BE2C (cell line): ENCODE data around the gene PSAPL1.

Experiments
- DNase-seq: peaks from one replicate; pipeline ENCODE4 v3.0.0-alpha.2; 2020
- H3K27me3 ChIP-seq: fragments of 250-450 bp; sonication (Bioruptor Pico); 2 replicates; pipeline ENCODE4 v1.5.1; 2020; ENCODE audit warnings: mild to moderate bottlenecking
- H3K36me3 ChIP-seq: fragments of 250-450 bp; sonication (Bioruptor Pico); 2 replicates; pipeline ENCODE4 v1.5.1; 2020; ENCODE audit warnings: mild to moderate bottlenecking
- H3K4me1 ChIP-seq: fragments of 250-450 bp; sonication (Bioruptor Pico); 2 replicates; pipeline ENCODE4 v1.5.1; 2020
- H3K4me3 ChIP-seq: 2 replicates; pipeline ENCODE4 v1.5.1; 2011; ENCODE audit warnings: low read depth, low read length
- H3K9me3 ChIP-seq: fragments of 250-450 bp; sonication (Bioruptor Pico); 2 replicates; pipeline ENCODE4 v1.5.1; 2020
- TF ChIP-seq, protein P1 (sequence below): IDR thresholded peaks from 2 replicates; pipeline ENCODE4 v1.5.1; 2012; ENCODE audit warnings: mild to moderate bottlenecking, low read depth, low read length

The PSAPL1 gene

DNA sequence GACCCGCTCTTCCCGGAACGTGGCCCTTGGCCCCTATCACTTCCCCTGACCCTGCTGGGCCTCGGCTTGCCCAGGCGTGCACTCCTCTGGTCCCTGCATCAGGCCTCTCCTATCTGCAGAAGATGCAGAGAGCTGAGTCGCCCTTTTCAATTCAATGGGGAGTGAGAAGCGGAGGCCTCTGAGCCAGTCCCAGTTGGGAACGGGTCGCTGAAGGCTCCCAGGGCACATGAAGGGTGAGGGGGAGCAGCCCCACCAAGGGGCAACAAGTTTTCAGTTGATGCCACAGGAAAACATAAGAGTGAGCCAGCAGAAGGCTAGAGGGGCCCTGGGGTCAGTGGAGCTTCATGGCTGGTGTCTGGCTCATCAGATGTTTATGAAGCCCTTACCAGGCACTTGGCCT lies 17.1 kb downstream of the PSAPL1 start:
- no peaks in the 10 kb centered on the region for H3K36me3 ChIP-seq
- H3K4me1 ChIP-seq: no peaks in the 10 kb centered on the region
- TF ChIP-seq, protein P1, sequence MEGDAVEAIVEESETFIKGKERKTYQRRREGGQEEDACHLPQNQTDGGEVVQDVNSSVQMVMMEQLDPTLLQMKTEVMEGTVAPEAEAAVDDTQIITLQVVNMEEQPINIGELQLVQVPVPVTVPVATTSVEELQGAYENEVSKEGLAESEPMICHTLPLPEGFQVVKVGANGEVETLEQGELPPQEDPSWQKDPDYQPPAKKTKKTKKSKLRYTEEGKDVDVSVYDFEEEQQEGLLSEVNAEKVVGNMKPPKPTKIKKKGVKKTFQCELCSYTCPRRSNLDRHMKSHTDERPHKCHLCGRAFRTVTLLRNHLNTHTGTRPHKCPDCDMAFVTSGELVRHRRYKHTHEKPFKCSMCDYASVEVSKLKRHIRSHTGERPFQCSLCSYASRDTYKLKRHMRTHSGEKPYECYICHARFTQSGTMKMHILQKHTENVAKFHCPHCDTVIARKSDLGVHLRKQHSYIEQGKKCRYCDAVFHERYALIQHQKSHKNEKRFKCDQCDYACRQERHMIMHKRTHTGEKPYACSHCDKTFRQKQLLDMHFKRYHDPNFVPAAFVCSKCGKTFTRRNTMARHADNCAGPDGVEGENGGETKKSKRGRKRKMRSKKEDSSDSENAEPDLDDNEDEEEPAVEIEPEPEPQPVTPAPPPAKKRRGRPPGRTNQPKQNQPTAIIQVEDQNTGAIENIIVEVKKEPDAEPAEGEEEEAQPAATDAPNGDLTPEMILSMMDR: no peak
- no peak overlapping the region for H3K4me3 ChIP-seq
- DNase-seq: peak; percentile 1
- H3K27me3 ChIP-seq: no peaks in the 10 kb centered on the region
- H3K9me3 ChIP-seq: no peaks in the 10 kb centered on the region; the same call in 1 of the 2 replicates

DNA sequence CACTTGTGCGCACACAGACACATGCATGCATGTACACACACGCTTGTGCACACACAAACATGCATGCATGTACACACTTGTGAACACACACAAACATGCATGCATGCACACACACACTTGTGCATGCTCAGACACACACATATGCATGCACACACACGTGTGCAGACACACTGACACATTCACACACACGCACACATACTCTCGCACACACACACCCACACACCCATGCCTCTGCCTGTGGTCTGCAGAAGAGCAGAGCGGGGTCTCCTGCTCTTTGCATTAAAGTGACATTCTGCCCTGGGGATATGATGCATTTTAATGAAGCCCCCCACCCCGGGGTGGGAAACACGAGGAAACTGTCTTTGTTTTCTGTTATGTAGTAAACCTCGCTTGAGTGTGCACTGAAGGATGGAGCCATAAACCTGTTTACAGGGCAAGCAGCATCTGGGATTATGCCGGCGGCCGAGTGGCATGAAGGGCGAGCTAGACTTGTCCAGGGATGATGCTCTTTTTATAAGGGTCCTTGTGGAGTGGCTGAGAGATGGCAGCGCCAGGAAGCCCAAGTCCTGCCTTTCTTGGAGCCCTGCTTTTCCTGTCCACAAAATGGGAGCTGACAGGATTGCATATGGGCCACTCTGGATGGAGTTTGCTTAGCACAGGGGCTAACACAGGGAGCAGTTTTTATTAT lies 17.8 kb downstream of the PSAPL1 start:
- TF ChIP-seq, protein P1: no peak
- no peaks in the 10 kb centered on the region for H3K27me3 ChIP-seq
- no peaks in the 10 kb centered on the region for H3K36me3 ChIP-seq
- no peaks in the 10 kb centered on the region for H3K4me1 ChIP-seq
- peak; percentile 1 for DNase-seq
- H3K9me3 ChIP-seq: no peaks in the 10 kb centered on the region; the same call in 1 of the 2 replicates
- H3K4me3 ChIP-seq: no peak overlapping the region

DNA sequence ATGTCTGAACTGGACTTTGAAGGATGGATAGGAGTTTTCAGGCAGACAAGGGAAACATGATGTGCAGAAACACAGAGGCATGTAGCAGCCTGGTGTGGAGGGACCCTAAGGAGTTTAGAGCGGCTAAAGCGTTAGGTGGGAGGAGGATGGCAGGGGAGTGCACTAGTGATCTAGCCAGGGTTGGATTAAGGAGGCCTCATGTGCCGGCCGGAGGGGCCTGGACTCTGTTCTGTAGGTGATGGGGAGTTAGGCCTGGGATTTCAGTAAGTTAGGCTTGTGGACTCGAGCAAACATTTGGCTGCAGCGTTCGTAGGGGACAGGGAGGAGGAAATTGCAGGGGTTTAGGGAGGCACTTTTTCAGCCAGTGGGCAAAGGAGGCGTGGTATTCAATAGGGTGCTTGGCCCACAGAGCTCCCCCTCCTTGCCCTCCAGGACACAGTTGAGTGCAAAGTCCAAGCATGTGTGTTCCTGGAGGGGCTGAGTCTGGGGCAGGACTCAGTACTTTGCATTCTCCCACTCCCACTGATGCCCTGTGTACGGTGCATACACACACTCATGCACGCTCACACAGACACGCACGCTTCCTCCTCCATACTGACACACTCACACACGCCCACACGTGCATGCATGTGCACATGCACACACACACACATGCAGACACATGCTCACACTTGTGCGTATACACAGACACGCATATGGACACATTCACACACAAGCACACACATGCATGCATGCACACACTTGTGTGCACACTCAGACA lies 18.6 kb downstream of the PSAPL1 start:
- Histone ChIP-seq H3K27me3 (no peaks in the 10 kb centered on the region), H3K4me3 (no peak overlapping the region), H3K4me1 (no peaks in the 10 kb centered on the region), H3K9me3 (no peaks in the 10 kb centered on the region), H3K36me3 (no peaks in the 10 kb centered on the region)
- TF ChIP-seq, protein P1: no peak
- peak; percentile 2 for DNase-seq

DNA sequence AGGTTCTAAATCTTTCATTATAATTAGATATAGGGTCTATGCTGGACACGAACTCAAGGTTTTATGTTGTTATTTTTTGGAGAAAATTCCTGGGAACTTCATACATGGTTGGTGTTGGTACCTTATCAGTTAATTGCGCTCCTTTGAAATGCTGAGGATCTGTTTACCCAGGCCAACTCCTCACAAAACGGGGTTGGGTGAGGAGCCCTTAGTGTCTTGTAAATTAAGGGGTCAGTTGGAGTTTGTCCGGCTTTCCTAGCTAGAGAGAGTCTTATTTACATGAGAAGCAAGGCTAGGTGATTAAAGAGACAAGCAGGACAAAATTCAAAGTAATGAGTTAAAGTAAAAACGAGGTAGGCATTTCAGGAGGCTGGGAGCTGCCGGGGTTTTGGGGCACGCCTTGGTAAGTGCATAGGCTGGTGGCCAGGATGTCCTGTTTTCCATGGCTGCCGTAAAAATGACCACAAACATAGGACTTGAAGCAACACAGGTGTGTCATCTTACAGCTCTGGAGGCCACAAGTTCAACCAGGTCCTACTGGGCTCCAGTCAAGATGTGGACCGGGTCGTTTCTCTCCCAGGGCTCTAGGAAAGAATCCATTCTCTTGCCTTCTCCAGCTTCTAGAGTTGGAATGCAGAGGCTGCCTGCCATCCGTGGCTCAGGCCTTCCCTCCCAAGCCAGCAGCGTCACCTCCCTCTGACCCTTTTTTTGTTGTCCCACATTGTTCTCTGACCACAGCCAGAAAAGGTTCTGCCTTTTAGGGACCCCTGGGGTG lies 19.8 kb downstream of the PSAPL1 start:
- TF ChIP-seq, protein P1: no peak
- no peak overlapping the region for H3K4me3 ChIP-seq

DNA sequence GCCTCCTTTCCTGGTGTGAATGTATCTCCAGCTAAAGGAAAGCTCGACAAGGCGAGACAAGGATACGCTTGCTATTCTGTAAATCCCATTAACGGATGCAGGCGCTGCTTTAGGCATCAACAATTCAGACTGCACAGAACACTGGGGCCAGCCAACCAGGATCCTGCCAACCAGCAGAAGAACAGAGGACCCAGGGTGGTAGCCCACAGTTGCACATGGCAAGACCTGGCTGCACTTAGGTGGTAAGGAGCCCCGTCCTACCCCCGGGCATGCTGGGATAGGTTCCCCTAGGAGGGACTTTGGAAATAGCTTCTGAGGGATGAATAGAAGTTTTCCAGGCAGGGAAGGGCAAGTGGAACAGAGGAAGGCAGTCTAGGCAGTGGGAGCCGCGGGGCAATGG lies 20.7 kb downstream of the PSAPL1 start:
- no peaks in the 10 kb centered on the region for H3K4me1 ChIP-seq
- peak; percentile 1 for DNase-seq
- no peaks in the 10 kb centered on the region for H3K36me3 ChIP-seq
- H3K9me3 ChIP-seq: no peaks in the 10 kb centered on the region
- no peak overlapping the region for H3K4me3 ChIP-seq
- H3K27me3 ChIP-seq: no peaks in the 10 kb centered on the region
- TF ChIP-seq, protein P1: no peak

More for the DNA sequence above, 19.8 kb downstream of the PSAPL1 start:
- Histone ChIP-seq H3K9me3 (no peaks in the 10 kb centered on the region), H3K4me1 (no peaks in the 10 kb centered on the region), H3K27me3 (no peaks in the 10 kb centered on the region), H3K36me3 (no peaks in the 10 kb centered on the region)
- DNase-seq: no peak
